IMR-90 (cell line): ENCODE data around the gene MGLL. TPM values are rescaled to one million over a fixed set of nuclear protein-coding genes. Genes with fewer than 3 reads are reported as not detected.

ENCODE experiments used
- ATAC-seq: fragments of 200-7000 bp; cut with Tn5 transposase; 2 replicates; pipeline ENCODE4 v1.9.1; 2020; ENCODE audit warnings: low read depth, mild to moderate bottlenecking, moderate library complexity
- BruUV-seq: library from RNA; stranded (reverse); fragments of 400-500 nt; replicated peaks from 2 replicates; lab custom pipeline; 2021; lab: Mats Ljungman, UMichigan
- CTCF ChIA-PET: fragments of 300-600 bp; formaldehyde crosslinking; extraction: SDS; loops from one replicate; lab custom pipeline; 2021; ENCODE audit warnings: antibody characterized with exemption; lab: Yijun Ruan, JAX
- POLR2A ChIA-PET: fragments of 300-600 bp; sonication (Branson Sonifier 250); formaldehyde crosslinking; loops from one replicate; lab custom pipeline; 2022; ENCODE audit warnings: antibody characterized with exemption; ENCODE audit not compliant: unreplicated experiment; lab: Charles Lee
- DNase-seq: peaks from one replicate; pipeline ENCODE4 v3.0.0; 2013
- H2AFZ ChIP-seq: replicated peaks from 2 replicates; pipeline ENCODE3; 2013; ENCODE audit warnings: low read length, mild to moderate bottlenecking; ENCODE audit not compliant: poor library complexity
- H2AK5ac ChIP-seq: 2 replicates; pipeline ENCODE4 v1.6.1; 2013; ENCODE audit warnings: low read depth, low read length, inconsistent platforms
- H2AK9ac ChIP-seq: replicated peaks from 2 replicates; pipeline ENCODE3; 2013; ENCODE audit warnings: mild to moderate bottlenecking, low read depth, low read length, moderate library complexity; ENCODE audit not compliant: poor library complexity
- H2BK120ac ChIP-seq: 2 replicates; pipeline ENCODE4 v1.6.1; 2013; ENCODE audit warnings: low read depth, low read length, inconsistent platforms
- H2BK15ac ChIP-seq: 3 replicates; pipeline ENCODE4 v1.6.1; 2013; ENCODE audit warnings: low read depth, low read length, inconsistent platforms
- H2BK20ac ChIP-seq: 2 replicates; pipeline ENCODE4 v1.6.1; 2013; ENCODE audit warnings: low read depth, mild to moderate bottlenecking, inconsistent platforms, low read length, moderate library complexity
- H2BK5ac ChIP-seq: 2 replicates; pipeline ENCODE4 v1.6.1; 2013; ENCODE audit warnings: mild to moderate bottlenecking, low read depth, low read length, inconsistent platforms; ENCODE audit not compliant: poor library complexity, severe bottlenecking
- H3K14ac ChIP-seq: replicated peaks from 2 replicates; pipeline ENCODE4 v1.6.1; 2013; ENCODE audit warnings: low read depth, low read length, inconsistent platforms
- H3K18ac ChIP-seq: 2 replicates; pipeline ENCODE4 v1.6.1; 2013; ENCODE audit warnings: low read depth, low read length, control low read depth
- H3K23ac ChIP-seq: 2 replicates; pipeline ENCODE4 v1.6.1; 2013; ENCODE audit warnings: low read depth, low read length, inconsistent platforms
- H3K27ac ChIP-seq: 2 replicates; pipeline ENCODE4 v1.5.1; 2013; ENCODE audit warnings: mild to moderate bottlenecking, control low read depth, low read length; ENCODE audit not compliant: insufficient read depth
- H3K27me3 ChIP-seq: 2 replicates; pipeline ENCODE4 v1.6.1; 2013; ENCODE audit warnings: low read length; ENCODE audit not compliant: control insufficient read depth, insufficient read depth
- H3K36me3 ChIP-seq: 2 replicates; pipeline ENCODE4 v1.6.1; 2013; ENCODE audit warnings: low read length, mixed read lengths; ENCODE audit not compliant: control insufficient read depth, insufficient read depth
- H3K4ac ChIP-seq: 2 replicates; pipeline ENCODE4 v1.6.1; 2013; ENCODE audit warnings: low read depth, low read length, inconsistent platforms
- H3K4me1 ChIP-seq: 2 replicates; pipeline ENCODE4 v1.6.1; 2013; ENCODE audit warnings: low read length, mixed read lengths; ENCODE audit not compliant: control insufficient read depth, insufficient read depth
- H3K4me2 ChIP-seq: 2 replicates; pipeline ENCODE4 v1.6.1; 2013; ENCODE audit warnings: low read depth, mild to moderate bottlenecking, control low read depth, low read length, moderate library complexity
- H3K4me3 ChIP-seq: 2 replicates; pipeline ENCODE4 v1.5.1; 2013; ENCODE audit warnings: low read depth, mild to moderate bottlenecking, control low read depth, low read length, moderate library complexity; ENCODE audit not compliant: insufficient read depth
- H3K56ac ChIP-seq: 2 replicates; pipeline ENCODE4 v1.6.1; 2013; ENCODE audit warnings: low read length, inconsistent platforms; ENCODE audit not compliant: insufficient read depth; ENCODE audit errors: extremely low read depth
- H3K79me1 ChIP-seq, 2 experiments: 2 replicates each; pipeline ENCODE4 v1.6.1; 2013; ENCODE audit warnings: low read length in 2 of 2, inconsistent platforms in 1 of 2, low read depth in 1 of 2
- H3K9ac ChIP-seq: 2 replicates; pipeline ENCODE4 v1.6.1; 2013; ENCODE audit warnings: low read depth, low read length, control low read depth
- H3K9me1 ChIP-seq: 2 replicates; pipeline ENCODE4 v1.6.1; 2013; ENCODE audit warnings: low read length, inconsistent platforms; ENCODE audit not compliant: insufficient read depth
- H3K9me3 ChIP-seq: 2 replicates; pipeline ENCODE4 v1.6.1; 2013; ENCODE audit warnings: low read length; ENCODE audit not compliant: control insufficient read depth, insufficient read depth
- H4K20me1 ChIP-seq: 2 replicates; pipeline ENCODE4 v1.6.1; 2013; ENCODE audit warnings: low read length, inconsistent platforms; ENCODE audit not compliant: insufficient read depth
- H4K5ac ChIP-seq: 2 replicates; pipeline ENCODE4 v1.6.1; 2013; ENCODE audit warnings: mild to moderate bottlenecking, low read depth, low read length, control low read depth
- H4K8ac ChIP-seq, 2 experiments: 2 replicates each; pipeline ENCODE4 v1.6.1; 2013; ENCODE audit warnings: low read depth in 2 of 2, low read length in 2 of 2, control low read depth in 1 of 2, inconsistent platforms in 1 of 2
- H4K91ac ChIP-seq: 2 replicates; pipeline ENCODE4 v1.6.1; 2013; ENCODE audit warnings: low read depth, low read length, inconsistent platforms; ENCODE audit not compliant: insufficient read depth
- CEBPB ChIP-seq: IDR thresholded peaks from 2 replicates; pipeline ENCODE4 v1.6.1; 2012; ENCODE audit warnings: low read depth, low read length, improper control_type of control experiment
- MAZ ChIP-seq: IDR thresholded peaks from 2 replicates; pipeline ENCODE4 v1.6.1; 2012; ENCODE audit warnings: low read depth, mild to moderate bottlenecking, low read length, improper control_type of control experiment, moderate library complexity, borderline replicate concordance
- WGBS, 2 experiments: methylation state at CpG; one replicate each; pipeline versions ENCODE4 v1.1.5 to v1.1.7; 2013; ENCODE audit warnings: missing lambda C conversion rate in 2 of 2; ENCODE audit not compliant: insufficient read length in 1 of 2; ENCODE audit errors: extremely low coverage in 2 of 2; 5-methylcytosine and 5-hydroxymethylcytosine counted together
- dilution Hi-C: fragments of 300-500 bp; cut with HindIII; formaldehyde crosslinking; loops from one replicate; pipeline ENCODE4 v1.14.3; 2018; ENCODE audit warnings: low sequenced_read_pairs; ENCODE audit not compliant: unreplicated experiment
- in situ Hi-C: fragments of 300-500 bp; cut with MboI; formaldehyde crosslinking; loops from 3 replicates; pipeline ENCODE4 v1.14.3; 2019; ENCODE audit warnings: low sequenced_read_pairs, inconsistent platforms, mixed read lengths
- intact Hi-C: fragments of 100-400 bp; cut with micrococcal nuclease; formaldehyde crosslinking; loops from 2 replicates; pipeline ENCODE4 v1.10.0; 2022
- polyA plus RNA-seq, 3 experiments: library from polyadenylated mRNA; depleted of rRNA; stranded (reverse); fragments of >200 nt; gene quantifications; 2 replicates each; pipeline ENCODE4 v1.2.3, GENCODE V29; 2012; ENCODE audit warnings: low replicate concordance in 1 of 3
- total RNA-seq: library from RNA; depleted of rRNA; stranded (reverse); fragments of >200 nt; gene quantifications from 2 replicates; pipeline ENCODE4 v1.2.3, GENCODE V29; 2012

Gene MGLL
- total and polyA plus RNA-seq, 2 of the 4 experiments (the other 2 are of a cell fraction) = 23.7 to 60.6 TPM

- H3K56ac ChIP-seq = no peak overlapping the region
- H2AK9ac ChIP-seq = no peak overlapping the region
- DNase-seq (no peak), ATAC-seq (no peak)
- H3K23ac ChIP-seq = no peak overlapping the region
- CTCF ChIA-PET = no interaction called here
- peaks cover 42% of the 10 kb centered on the region for H3K9me1 ChIP-seq
- no peaks in the 10 kb centered on the region for H4K20me1 ChIP-seq
- no peak overlapping the region for H3K9ac ChIP-seq
- no peak overlapping the region; the same call in 1 of the 2 replicates for H3K4ac ChIP-seq
- H3K4me1 ChIP-seq = peaks cover 36% of the 10 kb centered on the region
- H4K91ac ChIP-seq = no peak overlapping the region
- no peaks in the 10 kb centered on the region for H3K9me3 ChIP-seq
- peak overlapping the region in 1 of 2 experiments; percentile 8; a peak in 1 of 4 replicates for H4K8ac ChIP-seq
- POLR2A ChIA-PET = no interaction called here
- H4K5ac ChIP-seq = no peak overlapping the region
- no peak overlapping the region for H2BK20ac ChIP-seq
- no peak overlapping the region for H3K27ac ChIP-seq
- H3K79me1 ChIP-seq = peaks cover 31 to 85% of the 10 kb centered on the region in 2 experiments
- in situ Hi-C loops (no loop called here), intact Hi-C loops (no loop called here), dilution Hi-C loops (no loop called here)
- H3K4me3 ChIP-seq = no peak overlapping the region
- peaks cover 12% of the 10 kb centered on the region; the same call in 1 of the 2 replicates for H3K36me3 ChIP-seq
- H3K4me2 ChIP-seq = no peak overlapping the region
- no peak overlapping the region for H2BK120ac ChIP-seq
- no peak overlapping the region for H3K14ac ChIP-seq
- H3K27me3 ChIP-seq = no peaks in the 10 kb centered on the region
- peak overlapping the region; percentile 88; the same call in 1 of the 2 replicates for H2AK5ac ChIP-seq
- no peak overlapping the region for H3K18ac ChIP-seq
- no peak overlapping the region for H2BK5ac ChIP-seq
- H2BK15ac ChIP-seq = peak overlapping the region; percentile 72
- BruUV-seq = no TSS peak
- no peak for TF ChIP-seq MAZ
- 0 out of 2 replicates have a peak, but pooled peaks have one; percentile 32 for TF ChIP-seq CEBPB
- no CpG with 5 or more reads among the region's 2 CpGs for WGBS, 2 experiments
- H2AFZ ChIP-seq = no peak overlapping the region
These were observed 27.9 kb downstream of the MGLL start for GRCh38 chr3:127794402-127794801.
